Activated CD8-positive, alpha-beta memory T cell treated with anti-CD3 and anti-CD28 coated beads, Interleukin-2, amount 50 U/mL, for 1 hour (primary cell): ENCODE data around the gene LIG1.
"Not testable (repeated sequence)": the region's sequence is repeated elsewhere in the genome, so short reads cannot be mapped to it uniquely, and the experiment has no call there.

Experiments used
- DNase-seq: peaks from one replicate; pipeline ENCODE4 v3.0.0-alpha.2; 2020; ENCODE audit errors: extremely low read depth

LIG1 gene

DNA sequence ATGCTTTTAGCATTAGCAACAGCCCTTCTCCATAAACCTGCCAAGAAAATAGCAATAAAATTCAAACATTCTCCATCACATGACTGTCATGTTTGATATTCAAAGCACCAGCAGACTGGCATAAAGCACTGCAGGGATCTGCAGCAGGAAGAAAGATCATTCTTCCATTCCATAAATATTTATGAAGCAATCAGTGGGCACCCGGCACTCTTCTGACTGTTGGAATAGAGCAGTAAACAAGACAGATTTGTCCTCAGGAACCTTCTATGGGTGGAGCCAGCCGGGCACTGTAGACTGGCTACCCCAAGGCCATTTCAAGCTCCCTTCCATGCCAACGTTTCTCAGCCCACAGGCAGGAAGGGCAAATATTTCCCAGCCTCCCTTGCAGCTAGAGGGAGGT, 85.1 kb downstream of the LIG1 start:
- no peak for DNase-seq

GRCh38 chr19:48081106-48081505, 89.0 kb downstream of the LIG1 start:
- no peak for DNase-seq

- DNase-seq = not testable (repeated sequence)
Observed at GRCh38 chr19:48070177-48070769, 99.9 kb downstream of the LIG1 start.

GRCh38 chr19:48069435-48069834, 100.7 kb downstream of the LIG1 start:
- no peak for DNase-seq
